ENCODE data around the gene MRPS21.
A peak's percentile ranks its signal among the peaks of the same experiment; 100 is the strongest.

The MRPS21 gene

DNA sequence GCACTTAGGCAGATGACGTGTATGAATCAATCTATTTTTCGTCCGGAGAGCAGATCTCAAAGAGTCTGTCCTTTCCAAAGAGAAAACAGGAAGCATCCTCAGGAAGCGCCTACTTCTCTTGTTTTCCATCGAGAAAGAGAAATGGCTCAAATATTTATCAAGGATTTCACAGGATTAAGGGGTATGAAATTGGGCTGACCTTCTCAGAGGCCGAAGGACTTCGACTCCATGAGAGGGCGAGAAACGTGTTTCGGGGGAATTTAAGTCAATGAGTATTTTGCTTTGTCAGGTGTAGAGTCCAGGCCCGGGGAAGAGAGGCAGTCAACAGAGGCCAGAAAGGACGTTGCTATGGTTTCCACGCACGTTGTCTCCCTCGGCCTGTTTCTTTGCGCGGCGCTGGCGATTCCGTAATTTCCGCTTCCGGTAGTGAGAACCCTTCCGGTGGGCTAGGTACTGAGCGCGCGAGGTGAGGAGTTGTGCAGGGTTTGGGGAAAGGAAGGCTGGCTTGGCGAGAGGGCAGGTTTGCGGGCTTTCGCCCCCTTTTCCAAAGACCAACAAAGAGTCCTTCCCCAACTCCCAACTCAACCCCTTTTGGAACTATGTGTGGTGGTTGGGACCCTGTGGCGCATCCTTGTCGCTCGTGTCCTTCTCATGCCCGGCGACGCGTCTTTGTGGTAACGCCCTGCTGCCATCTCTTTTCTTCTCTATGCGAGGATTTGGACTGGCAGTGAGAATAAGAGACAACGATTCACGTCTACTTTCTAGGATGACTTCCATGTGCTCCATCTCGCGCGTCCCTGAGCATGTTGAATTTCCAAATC lies at the start of gene MRPS21:
MRPS21 (plus strand) TSS at position 429 of the 821 bp plus-strand sequence. CDS start 506 bp downstream, outside the sequence.
- peak; percentile 86 for DNase-seq (ENCODE audit: low spot score)

- DNase-seq (ENCODE audit: low spot score) = no peak
Observed at GRCh38 chr1:150249936-150250335, 43.7 kb upstream of the MRPS21 start.

DNA sequence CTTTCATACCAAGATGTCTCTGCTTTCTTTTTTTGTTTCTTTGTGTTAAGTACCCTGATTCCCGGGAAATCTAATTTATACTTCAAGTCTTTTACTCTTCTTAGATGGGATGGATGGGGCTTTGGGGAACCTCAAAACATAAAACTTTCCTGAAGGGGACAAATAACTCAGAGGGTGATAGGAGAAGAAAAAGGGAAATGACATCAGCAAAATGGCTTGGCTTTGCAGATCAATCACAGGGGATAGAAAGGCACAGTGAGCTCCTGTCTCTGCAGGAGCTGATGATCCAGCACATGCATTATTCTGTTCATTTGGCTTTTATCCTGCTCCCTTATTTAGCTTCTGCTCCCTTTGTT lies 37.5 kb upstream of the MRPS21 start:
- DNase-seq (ENCODE audit: low spot score) = no peak

GRCh38 chr1:150256554-150257341 lies 36.9 kb upstream of the MRPS21 start:
- no peak for DNase-seq (ENCODE audit: low spot score)

DNA sequence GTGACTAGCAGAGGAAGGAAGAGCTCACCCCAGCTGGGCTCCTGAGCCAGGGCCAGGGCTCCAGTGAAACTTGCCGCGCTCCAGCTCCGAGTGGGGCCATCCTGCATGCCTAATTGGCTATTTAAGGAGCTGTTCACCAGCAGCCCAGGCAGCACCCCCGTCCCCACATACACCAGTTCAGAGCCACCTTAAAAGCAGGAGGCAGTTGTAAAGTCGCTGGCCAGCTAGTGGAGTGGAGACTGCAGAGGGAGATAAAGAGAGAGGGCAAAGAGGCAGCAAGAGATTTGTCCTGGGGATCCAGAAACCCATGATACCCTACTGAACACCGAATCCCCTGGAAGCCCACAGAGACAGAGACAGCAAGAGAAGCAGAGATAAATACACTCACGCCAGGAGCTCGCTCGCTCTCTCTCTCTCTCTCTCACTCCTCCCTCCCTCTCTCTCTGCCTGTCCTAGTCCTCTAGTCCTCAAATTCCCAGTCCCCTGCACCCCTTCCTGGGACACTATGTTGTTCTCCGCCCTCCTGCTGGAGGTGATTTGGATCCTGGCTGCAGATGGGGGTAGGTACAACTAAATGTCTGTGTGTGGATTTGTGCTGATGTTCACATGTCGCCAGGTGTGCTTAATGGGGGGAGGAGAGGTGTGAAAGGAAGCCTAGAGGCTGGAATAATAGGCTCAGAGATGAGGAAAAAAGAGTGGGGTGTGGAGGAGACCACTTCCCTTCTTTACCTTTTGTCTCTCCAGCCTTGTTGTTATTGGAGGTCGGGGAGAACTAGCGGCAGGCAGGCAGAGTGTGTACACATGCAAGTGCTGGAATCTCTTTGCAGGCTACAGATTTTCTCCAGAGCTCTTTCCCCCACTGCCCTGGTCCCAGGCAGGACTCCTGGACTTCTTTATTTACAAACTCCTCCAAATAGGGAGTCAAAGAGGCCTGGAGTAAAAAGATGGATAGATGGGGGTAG lies 35.8 kb upstream of the MRPS21 start, which contains the start of gene CA14:
CA14 (plus strand) TSS at position 151 of the 962 bp plus-strand sequence; CDS start at position 506, 355 bp downstream.
- no peak for DNase-seq (ENCODE audit: low spot score)

- DNase-seq (ENCODE audit: low spot score) = no peak
Observed at GRCh38 chr1:150259217-150259616, 34.4 kb upstream of the MRPS21 start.

DNA sequence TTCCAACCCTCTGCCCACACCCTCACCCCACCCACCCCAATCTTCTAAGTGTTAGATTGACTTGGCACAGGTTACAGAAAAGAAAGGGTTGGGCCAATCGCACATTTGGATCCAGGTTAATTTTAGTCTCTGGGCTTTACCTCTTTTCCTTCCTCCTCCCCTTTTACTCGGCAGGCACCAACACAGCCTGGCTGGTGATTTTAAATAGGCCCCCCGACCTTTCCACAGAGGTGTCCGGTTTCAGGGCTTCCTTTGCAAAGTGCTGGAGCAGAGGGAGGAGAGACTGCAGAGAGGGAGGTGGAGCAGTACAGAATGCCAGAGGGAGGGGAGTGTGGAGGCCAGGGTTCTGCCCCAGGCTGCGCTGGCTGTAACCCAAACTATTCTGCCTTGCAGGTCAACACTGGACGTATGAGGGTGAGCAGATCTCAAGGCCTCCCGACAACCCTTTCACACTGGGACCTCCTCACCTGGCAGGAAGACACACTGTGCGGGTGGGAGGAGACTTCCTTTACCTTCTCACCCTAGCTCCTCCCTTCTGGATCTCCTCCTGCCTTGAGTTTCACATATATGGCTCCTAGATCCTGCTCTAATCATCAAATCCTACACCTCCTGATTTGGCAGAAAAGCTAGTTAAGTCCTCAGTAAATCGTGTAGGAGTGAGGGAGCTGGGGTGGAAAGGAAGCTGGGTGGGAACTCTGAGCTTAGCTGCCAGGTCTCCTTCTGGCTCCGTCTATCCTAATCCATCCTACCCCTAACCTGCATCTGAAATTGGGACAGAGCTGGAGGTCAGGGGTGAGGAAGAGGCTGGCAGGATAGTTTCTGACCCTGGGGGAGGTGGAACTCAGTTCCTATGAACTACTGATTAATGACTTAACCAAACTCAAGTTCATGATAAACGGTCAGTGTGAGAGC lies 33.6 kb upstream of the MRPS21 start:
- DNase-seq (ENCODE audit: low spot score) = no peak

- DNase-seq (ENCODE audit: low spot score) = no peak
Observed at GRCh38 chr1:150261367-150261766, 32.3 kb upstream of the MRPS21 start.

DNA sequence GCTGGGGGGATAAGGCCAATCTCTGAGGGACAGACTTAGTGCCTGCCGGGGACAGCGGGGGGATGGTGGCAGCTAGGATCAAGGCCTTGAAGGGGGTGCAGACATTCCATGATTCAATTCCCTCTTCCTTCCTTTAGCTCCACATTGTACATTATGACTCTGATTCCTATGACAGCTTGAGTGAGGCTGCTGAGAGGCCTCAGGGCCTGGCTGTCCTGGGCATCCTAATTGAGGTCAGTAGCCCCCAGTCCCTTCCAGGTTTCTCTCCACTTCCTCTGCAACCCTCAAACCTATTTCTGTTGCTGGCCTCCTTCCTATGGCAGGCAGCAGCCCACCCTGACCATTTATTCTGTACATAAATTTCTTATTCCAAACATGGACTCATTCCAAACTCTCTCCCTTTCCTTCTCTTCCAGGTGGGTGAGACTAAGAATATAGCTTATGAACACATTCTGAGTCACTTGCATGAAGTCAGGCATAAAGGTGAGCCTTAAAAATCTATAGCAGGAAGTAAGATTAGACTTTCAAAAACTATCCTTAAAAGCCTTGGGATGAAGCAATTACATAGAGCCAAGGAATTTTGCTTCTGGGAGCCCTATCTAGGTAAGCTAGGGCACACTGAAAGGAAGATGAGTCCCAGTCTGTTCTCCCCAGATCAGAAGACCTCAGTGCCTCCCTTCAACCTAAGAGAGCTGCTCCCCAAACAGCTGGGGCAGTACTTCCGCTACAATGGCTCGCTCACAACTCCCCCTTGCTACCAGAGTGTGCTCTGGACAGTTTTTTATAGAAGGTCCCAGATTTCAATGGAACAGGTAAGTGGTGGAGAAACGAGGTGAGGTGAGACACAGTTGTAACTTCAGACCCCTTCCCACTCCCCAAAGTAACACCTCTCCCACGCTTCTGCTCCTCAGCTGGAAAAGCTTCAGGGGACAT lies 31.0 kb upstream of the MRPS21 start:
- no peak for DNase-seq (ENCODE audit: low spot score)

- no peak for DNase-seq (ENCODE audit: low spot score)
Observed at GRCh38 chr1:150263549-150263948, 30.1 kb upstream of the MRPS21 start.

- DNase-seq (ENCODE audit: low spot score) = peak; percentile 33
Observed at GRCh38 chr1:150267896-150268295, 25.8 kb upstream of the MRPS21 start.

GRCh38 chr1:150268340-150268704 lies 25.3 kb upstream of the MRPS21 start:
- peak; percentile 30 for DNase-seq (ENCODE audit: low spot score)

- DNase-seq (ENCODE audit: low spot score) = peak; percentile 97
Observed at GRCh38 chr1:150268705-150269403, 24.8 kb upstream of the MRPS21 start, which contains the start of gene APH1A. Gene APH1A, minus strand, starts transcription at chr1:150269016. Its CDS starts 206 bp downstream, at chr1:150268810.

DNA sequence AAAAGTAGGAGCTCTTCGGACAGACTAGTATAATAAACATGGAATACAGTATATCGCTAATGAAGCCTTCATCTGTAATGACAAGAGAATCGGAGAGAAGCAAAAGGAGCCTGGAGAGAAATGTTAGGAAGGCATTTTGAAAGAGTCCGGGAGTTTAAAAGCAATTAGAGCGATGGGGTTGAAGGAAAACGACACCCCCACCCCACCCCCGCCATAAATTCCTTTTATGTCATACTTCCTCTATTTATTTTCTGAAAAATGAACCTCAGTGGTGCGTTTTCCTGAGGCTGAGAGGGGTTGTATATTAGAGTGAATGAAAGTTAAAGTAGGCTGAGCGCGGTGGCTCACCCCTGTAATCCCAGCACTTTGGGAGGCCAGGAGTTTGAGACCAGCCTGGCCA lies 24.2 kb upstream of the MRPS21 start:
- no peak for DNase-seq (ENCODE audit: low spot score)

- DNase-seq (ENCODE audit: low spot score) = no peak
Observed at GRCh38 chr1:150271291-150271959, 22.2 kb upstream of the MRPS21 start.

DNA sequence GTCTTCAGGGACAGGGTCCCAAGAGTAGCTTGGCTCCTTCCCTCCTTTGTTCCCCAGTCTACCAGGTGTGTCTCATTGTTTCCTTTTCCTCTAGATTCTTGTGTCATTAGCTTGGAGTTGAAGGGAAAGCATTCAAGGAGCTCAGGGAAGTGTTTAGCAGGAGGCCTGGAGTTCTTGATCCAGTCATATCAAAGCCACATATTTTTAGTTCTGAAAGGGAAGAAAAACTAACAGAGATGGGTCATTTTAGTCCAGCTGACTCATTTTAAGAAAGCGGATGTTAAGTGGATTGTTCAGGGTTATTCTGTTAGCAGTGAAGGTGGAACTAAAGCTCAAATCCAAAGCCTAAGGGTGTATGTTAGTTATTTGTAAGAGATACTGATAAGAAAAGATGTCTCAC lies 20.4 kb upstream of the MRPS21 start:
- DNase-seq (ENCODE audit: low spot score) = peak; percentile 28

DNA sequence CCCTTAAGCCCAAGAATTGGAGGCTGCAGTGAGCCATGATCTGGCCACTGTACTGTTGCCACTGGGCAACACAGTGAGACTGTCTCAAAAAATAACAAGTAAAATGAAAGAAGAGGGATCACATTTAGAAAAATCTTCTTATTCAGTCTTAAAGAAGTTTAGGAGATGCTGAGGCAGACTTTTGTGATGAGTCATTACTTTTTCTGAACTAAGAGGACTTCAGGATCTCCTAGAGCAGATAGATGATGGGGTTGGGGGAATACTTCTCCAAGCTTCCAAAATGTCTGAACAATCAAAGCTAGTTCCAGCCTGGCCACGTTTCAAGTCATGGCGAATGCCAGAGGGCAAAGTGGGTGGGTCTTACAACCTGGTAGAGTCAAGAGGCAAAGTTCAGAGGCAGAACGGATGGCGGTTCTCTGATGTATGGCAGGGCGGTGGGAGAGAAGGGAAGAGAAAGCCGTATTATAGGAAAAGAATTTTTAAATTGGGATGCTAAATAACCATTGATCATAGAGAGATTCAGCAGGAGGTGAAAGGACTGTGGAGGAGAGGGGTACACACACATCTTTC lies 13.4 kb upstream of the MRPS21 start:
- DNase-seq (ENCODE audit: low spot score) = no peak

GRCh38 chr1:150281221-150281757 lies 12.4 kb upstream of the MRPS21 start:
- peak; percentile 34 for DNase-seq (ENCODE audit: low spot score)

Data from AG08396 (cell line).